HL-60 (cell line): ENCODE results near the gene MGST2.
"Not testable (repeated sequence)": the region's sequence is repeated elsewhere in the genome, so short reads cannot be mapped to it uniquely, and the experiment has no call there.

ENCODE experiments used
- GABPA ChIP-seq: IDR thresholded peaks from 2 replicates; pipeline ENCODE4 v1.6.1; 2012; ENCODE audit warnings: low read depth
- POLR2AphosphoS5 ChIP-seq: IDR thresholded peaks from 2 replicates; pipeline ENCODE4 v1.6.1; 2012; ENCODE audit warnings: low read depth
- SPI1 ChIP-seq: IDR thresholded peaks from 2 replicates; pipeline ENCODE4 v1.6.1; 2012; ENCODE audit warnings: low read depth, mild to moderate bottlenecking, borderline replicate concordance
- TF ChIP-seq, protein P1 (sequence below): IDR thresholded peaks from one replicate; pipeline ENCODE4 v1.5.1; 2011; ENCODE audit warnings: low read length, control low read depth, inconsistent platforms; ENCODE audit not compliant: insufficient read depth

DNA sequence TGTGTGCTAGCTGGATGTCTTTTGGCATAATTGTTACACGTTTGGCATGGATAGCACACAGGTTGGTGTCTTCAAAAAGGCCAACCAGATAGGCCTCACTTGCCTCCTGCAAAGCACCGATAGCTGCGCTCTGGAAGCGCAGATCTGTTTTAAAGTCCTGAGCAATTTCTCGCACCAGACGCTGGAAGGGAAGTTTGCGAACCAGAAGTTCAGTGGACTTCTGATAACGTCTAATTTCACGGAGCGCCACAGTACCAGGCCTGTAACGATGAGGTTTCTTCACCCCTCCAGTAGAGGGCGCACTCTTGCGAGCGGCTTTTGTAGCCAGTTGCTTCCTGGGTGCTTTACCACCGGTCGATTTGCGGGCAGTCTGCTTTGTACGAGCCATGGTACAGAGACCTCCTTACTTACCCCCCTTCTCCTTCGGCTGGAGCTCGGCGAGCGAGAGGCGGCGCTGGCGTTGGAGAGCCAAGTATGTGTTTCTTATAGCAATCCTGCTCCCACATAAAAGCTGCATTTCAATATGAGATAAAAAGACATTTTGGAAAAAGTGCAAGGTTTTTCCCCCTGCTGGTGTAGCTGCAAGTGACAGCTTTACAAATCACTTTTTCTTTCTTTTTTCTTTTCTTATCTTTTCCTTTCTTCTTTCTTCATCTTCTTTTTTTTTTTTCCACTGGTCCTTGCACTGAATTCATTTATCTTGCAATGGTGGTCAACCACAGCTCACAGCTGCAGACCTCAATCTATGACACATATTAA, 32.7 kb downstream of the MGST2 start:
- TF ChIP-seq SPI1, POLR2AphosphoS5, GABPA: not testable (repeated sequence)
- TF ChIP-seq, protein P1, sequence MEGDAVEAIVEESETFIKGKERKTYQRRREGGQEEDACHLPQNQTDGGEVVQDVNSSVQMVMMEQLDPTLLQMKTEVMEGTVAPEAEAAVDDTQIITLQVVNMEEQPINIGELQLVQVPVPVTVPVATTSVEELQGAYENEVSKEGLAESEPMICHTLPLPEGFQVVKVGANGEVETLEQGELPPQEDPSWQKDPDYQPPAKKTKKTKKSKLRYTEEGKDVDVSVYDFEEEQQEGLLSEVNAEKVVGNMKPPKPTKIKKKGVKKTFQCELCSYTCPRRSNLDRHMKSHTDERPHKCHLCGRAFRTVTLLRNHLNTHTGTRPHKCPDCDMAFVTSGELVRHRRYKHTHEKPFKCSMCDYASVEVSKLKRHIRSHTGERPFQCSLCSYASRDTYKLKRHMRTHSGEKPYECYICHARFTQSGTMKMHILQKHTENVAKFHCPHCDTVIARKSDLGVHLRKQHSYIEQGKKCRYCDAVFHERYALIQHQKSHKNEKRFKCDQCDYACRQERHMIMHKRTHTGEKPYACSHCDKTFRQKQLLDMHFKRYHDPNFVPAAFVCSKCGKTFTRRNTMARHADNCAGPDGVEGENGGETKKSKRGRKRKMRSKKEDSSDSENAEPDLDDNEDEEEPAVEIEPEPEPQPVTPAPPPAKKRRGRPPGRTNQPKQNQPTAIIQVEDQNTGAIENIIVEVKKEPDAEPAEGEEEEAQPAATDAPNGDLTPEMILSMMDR = not testable (repeated sequence)
